HepG2 (cell line): Measurements from ENCODE around the gene CCDC144A. TPM values are rescaled to one million over a fixed set of nuclear protein-coding genes. Genes with fewer than 3 reads are reported as not detected.

Experiments
- BHLHE40 ChIP-seq: IDR thresholded peaks from 2 replicates; pipeline ENCODE4 v1.6.1; 2011; ENCODE audit warnings: low read length, improper control_type of control experiment
- CAMTA2 ChIP-seq: sonication (generic); formaldehyde crosslinking; IDR thresholded peaks from 2 replicates; pipeline ENCODE4 v1.4.0; 2020; ENCODE audit warnings: mild to moderate bottlenecking, missing genetic modification reagents, borderline replicate concordance
- EP300 ChIP-seq, 3 experiments: sonication (generic) in 1 of 3; formaldehyde crosslinking in 1 of 3; IDR thresholded peaks; 2 replicates each; pipeline versions ENCODE4 v1.5.1 to v1.6.1; 2011 to 2020; ENCODE audit warnings: low read depth in 2 of 3, low read length in 2 of 3, borderline replicate concordance in 1 of 3, improper control_type of control experiment in 1 of 3, mild to moderate bottlenecking in 1 of 3, missing genetic modification reagents in 1 of 3, moderate library complexity in 1 of 3
- GABPA ChIP-seq, 2 experiments: IDR thresholded peaks; 2 replicates each; pipeline ENCODE4 v1.6.1; 2011 to 2016; ENCODE audit warnings: low read depth in 2 of 2, low read length in 1 of 2, missing biosample characterization in 1 of 2, missing genetic modification characterization in 1 of 2
- SSRP1 ChIP-seq: IDR thresholded peaks from 2 replicates; pipeline ENCODE4 v1.6.1; 2016; ENCODE audit warnings: control low read depth
- THYN1 ChIP-seq: sonication (generic); formaldehyde crosslinking; IDR thresholded peaks from 2 replicates; pipeline ENCODE4 v1.8.1; 2023; ENCODE audit warnings: low read depth, mild to moderate bottlenecking, moderate library complexity, missing genetic modification reagents, borderline replicate concordance
- ZMYM4 ChIP-seq: sonication (generic); formaldehyde crosslinking; IDR thresholded peaks from 2 replicates; pipeline ENCODE4 v1.8.1; 2023; ENCODE audit warnings: mild to moderate bottlenecking, missing genetic modification reagents
- ZNF34 ChIP-seq: sonication (generic); formaldehyde crosslinking; IDR thresholded peaks from 2 replicates; pipeline ENCODE4 v1.4.0; 2020; ENCODE audit warnings: mild to moderate bottlenecking, missing genetic modification reagents, borderline replicate concordance
- ZNF350 ChIP-seq: sonication (generic); formaldehyde crosslinking; IDR thresholded peaks from 2 replicates; pipeline ENCODE4 v1.4.0; 2020; ENCODE audit warnings: mild to moderate bottlenecking, low read depth, missing genetic modification reagents, borderline replicate concordance
- ZNF761 ChIP-seq: sonication (generic); formaldehyde crosslinking; conservative IDR thresholded peaks from 2 replicates; pipeline ENCODE4 v1.4.0; 2020; ENCODE audit warnings: mild to moderate bottlenecking, missing genetic modification reagents
- ZNF780A ChIP-seq: sonication (generic); formaldehyde crosslinking; IDR thresholded peaks from 2 replicates; pipeline ENCODE4 v1.8.0; 2022; ENCODE audit warnings: mild to moderate bottlenecking, missing genetic modification reagents, moderate library complexity
- polyA plus RNA-seq, 8 experiments: library from polyadenylated mRNA; depleted of rRNA in 3 of 8; stranded (reverse) in 7 of 8; unstranded in 1 of 8; fragments of >200 nt; fragmentation: Illumina TruSeq in 4 of 8; extraction: Trizol in 4 of 8; gene quantifications; 2 replicates each; pipeline versions ENCODE4 v1.2.1 to v1.2.3, GENCODE V29; 2011 to 2016; ENCODE audit warnings: low read depth in 4 of 8, missing spikeins in 1 of 8, mixed read lengths in 1 of 8; ENCODE audit not compliant: insufficient read depth in 1 of 8
- total RNA-seq, 5 experiments: library from RNA; depleted of rRNA; stranded (reverse); fragments of >200 nt; fragmentation: Illumina TruSeq; extraction: Trizol; gene quantifications; 2 replicates each; pipeline ENCODE4 v1.2.3, GENCODE V29; 2016; ENCODE audit warnings: low read depth in 1 of 5
- TF ChIP-seq, protein P1 (sequence below): IDR thresholded peaks from 2 replicates; pipeline ENCODE4 v1.6.1; 2016; ENCODE audit warnings: control low read depth
- TF ChIP-seq, protein P2 (sequence below): sonication (generic); formaldehyde crosslinking; IDR thresholded peaks from 2 replicates; pipeline ENCODE4 v1.4.0; 2020; ENCODE audit warnings: missing genetic modification reagents
- TF ChIP-seq, protein P3 (sequence below): sonication (generic); formaldehyde crosslinking; IDR thresholded peaks from 2 replicates; pipeline ENCODE4 v1.4.0; 2020; ENCODE audit warnings: mild to moderate bottlenecking, missing genetic modification reagents
- TF ChIP-seq, protein P4 (sequence below): sonication (generic); formaldehyde crosslinking; conservative IDR thresholded peaks from 2 replicates; pipeline ENCODE4 v1.8.0; 2022; ENCODE audit warnings: mild to moderate bottlenecking, moderate library complexity, missing genetic modification reagents

CCDC144A gene
- total and polyA plus RNA-seq, 2 of the 13 experiments (the other 11 are each of a cell fraction or from before 2014, with no cell fraction given), result 0.09 TPM; not detected in 1

DNA sequence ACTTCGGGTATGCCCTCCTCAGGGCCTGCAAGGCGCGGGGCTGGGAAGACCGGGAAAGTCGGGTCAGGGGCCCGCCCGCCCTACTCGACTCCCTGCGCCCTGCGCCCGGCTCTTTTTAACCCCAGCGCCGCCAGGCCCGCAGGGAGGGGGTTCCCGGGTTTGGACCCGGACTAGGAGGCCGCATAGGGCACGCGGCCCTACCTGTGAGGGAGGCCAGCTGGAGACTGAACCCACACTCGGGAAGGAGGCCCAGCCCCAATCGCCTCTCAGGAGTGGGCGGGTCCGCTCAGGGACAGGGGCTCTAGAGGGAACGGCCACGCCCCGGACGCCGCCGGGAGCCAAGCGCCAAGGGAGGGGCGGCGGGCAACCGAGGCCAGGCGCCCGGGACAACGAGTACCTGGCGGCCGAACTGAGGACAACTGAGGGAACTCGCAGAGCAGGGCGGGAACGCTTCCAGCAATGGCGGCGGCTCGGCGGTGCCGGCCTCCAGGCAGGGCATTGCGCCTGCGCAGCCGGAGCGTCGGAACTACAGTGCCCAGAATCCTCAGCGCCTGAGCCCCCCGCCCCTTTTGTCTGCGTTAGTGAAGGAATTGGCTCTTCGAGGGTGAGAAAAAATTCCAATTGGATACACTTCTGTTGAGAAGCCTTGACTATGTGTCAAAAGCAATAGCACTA, 36.5 kb upstream of the CCDC144A start, which contains the start of gene ZNF624 (continued):
- no peak; the same call in 1 of the 2 replicates for TF ChIP-seq GABPA (IDR thresholded peaks at IDR 0.05; ENCODE audit: low read depth, low read length)
- peak; percentile 56 for TF ChIP-seq GABPA (CRISPR knock-in tag; IDR thresholded peaks at IDR 0.05; ENCODE audit: low read depth)
- no peak for TF ChIP-seq THYN1 (CRISPR knock-in tag)
- TF ChIP-seq BHLHE40, result 0 out of 2 replicates have a peak, but pooled peaks have one; percentile 17
- no peak for TF ChIP-seq SSRP1 (CRISPR knock-in tag)
- no peak for TF ChIP-seq ZNF780A
- no peak for TF ChIP-seq EP300 (IDR thresholded peaks at IDR 0.05; ENCODE audit: low read depth in 2 of 2, low read length in 2 of 2)
- TF ChIP-seq EP300 (CRISPR knock-in tag; IDR thresholded peaks at IDR 0.05; ENCODE audit: borderline replicate concordance), result no peak
- TF ChIP-seq, protein P1, sequence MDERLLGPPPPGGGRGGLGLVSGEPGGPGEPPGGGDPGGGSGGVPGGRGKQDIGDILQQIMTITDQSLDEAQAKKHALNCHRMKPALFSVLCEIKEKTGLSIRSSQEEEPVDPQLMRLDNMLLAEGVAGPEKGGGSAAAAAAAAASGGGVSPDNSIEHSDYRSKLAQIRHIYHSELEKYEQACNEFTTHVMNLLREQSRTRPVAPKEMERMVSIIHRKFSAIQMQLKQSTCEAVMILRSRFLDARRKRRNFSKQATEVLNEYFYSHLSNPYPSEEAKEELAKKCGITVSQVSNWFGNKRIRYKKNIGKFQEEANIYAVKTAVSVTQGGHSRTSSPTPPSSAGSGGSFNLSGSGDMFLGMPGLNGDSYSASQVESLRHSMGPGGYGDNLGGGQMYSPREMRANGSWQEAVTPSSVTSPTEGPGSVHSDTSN, result no peak
- peak; percentile 82; the same call in 1 of the 2 replicates for TF ChIP-seq ZNF350 (CRISPR knock-in tag)
- TF ChIP-seq, protein P2, sequence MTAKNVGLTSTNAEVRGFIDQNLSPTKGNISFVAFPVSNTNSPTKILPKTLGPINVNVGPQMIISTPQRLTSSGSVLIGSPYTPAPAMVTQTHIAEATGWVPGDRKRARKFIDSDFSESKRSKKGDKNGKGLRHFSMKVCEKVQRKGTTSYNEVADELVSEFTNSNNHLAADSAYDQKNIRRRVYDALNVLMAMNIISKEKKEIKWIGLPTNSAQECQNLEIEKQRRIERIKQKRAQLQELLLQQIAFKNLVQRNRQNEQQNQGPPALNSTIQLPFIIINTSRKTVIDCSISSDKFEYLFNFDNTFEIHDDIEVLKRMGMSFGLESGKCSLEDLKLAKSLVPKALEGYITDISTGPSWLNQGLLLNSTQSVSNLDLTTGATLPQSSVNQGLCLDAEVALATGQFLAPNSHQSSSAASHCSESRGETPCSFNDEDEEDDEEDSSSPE, result peak; percentile 88
- peak; percentile 87; the same call in 1 of the 2 replicates for TF ChIP-seq ZMYM4
- peak; percentile 85; the same call in 1 of the 2 replicates for TF ChIP-seq ZNF34 (CRISPR knock-in tag)
- TF ChIP-seq, protein P3, sequence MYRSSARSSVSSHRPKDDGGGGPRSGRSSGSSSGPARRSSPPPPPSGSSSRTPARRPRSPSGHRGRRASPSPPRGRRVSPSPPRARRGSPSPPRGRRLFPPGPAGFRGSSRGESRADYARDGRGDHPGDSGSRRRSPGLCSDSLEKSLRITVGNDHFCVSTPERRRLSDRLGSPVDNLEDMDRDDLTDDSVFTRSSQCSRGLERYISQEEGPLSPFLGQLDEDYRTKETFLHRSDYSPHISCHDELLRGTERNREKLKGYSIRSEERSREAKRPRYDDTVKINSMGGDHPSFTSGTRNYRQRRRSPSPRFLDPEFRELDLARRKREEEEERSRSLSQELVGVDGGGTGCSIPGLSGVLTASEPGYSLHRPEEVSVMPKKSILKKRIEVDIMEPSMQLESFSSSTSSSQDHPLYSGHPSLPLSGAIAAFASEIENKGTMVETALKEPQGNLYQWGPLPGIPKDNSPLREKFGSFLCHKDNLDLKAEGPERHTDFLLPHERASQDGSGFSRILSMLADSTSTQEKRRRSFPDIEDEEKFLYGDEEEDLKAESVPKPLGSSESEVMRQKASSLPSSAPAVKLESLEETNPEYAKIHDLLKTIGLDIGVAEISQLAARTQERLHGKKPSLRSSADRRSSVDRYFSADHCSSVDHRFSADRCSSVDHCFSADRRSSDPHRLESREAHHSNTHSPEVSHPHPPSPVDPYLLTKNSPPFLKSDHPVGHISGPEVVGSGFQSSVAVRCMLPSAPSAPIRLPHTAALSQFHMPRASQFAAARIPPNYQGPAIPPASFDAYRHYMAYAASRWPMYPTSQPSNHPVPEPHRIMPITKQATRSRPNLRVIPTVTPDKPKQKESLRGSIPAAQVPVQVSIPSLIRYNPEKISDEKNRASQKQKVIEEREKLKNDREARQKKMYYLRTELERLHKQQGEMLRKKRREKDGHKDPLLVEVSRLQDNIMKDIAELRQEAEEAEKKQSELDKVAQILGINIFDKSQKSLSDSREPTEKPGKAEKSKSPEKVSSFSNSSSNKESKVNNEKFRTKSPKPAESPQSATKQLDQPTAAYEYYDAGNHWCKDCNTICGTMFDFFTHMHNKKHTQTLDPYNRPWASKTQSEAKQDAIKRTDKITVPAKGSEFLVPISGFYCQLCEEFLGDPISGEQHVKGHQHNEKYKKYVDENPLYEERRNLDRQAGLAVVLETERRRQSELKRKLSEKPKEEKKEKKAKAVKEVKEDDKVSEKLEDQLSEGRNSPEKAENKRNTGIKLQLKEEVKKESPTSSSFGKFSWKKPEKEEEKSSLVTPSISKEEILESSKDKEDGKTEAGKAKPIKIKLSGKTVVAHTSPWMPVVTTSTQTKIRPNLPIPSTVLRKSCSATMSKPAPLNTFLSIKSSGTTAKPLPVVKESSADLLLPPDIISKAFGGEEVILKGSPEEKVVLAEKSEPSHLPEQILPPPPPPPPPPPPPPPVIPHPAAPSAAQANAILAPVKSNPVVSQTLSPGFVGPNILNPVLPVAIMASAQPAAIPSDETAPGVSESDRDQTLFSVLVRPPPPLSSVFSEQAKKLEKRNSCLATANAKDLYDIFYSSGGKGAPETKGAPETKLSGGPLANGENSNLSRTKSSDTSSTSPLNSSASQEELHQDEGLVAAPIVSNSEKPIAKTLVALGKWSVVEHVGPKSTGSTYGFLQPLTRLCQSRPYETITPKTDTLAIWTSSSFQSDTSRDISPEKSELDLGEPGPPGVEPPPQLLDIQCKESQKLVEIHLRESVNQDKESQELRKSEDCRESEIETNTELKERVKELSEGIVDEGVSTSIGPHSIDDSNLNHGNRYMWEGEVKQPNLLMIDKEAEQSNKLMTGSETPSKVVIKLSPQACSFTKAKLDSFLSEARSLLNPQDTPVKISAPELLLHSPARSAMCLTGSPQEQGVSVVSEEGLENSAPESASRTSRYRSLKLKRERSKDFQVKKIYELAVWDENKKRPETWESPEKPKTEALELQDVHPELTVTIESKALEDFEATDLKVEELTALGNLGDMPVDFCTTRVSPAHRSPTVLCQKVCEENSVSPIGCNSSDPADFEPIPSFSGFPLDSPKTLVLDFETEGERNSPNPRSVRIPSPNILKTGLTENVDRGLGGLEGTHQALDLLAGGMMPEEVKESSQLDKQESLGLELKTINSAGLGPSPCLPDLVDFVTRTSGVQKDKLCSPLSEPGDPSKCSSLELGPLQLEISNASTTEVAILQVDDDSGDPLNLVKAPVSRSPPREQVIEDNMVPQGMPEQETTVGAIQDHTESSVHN (CRISPR knock-in tag), result no peak
- 0 out of 2 replicates have a peak, but pooled peaks have one; percentile 72 for TF ChIP-seq ZNF761 (CRISPR knock-in tag)
- 0 out of 2 replicates have a peak, but pooled peaks have one; percentile 51 for TF ChIP-seq CAMTA2
- TF ChIP-seq, protein P4, sequence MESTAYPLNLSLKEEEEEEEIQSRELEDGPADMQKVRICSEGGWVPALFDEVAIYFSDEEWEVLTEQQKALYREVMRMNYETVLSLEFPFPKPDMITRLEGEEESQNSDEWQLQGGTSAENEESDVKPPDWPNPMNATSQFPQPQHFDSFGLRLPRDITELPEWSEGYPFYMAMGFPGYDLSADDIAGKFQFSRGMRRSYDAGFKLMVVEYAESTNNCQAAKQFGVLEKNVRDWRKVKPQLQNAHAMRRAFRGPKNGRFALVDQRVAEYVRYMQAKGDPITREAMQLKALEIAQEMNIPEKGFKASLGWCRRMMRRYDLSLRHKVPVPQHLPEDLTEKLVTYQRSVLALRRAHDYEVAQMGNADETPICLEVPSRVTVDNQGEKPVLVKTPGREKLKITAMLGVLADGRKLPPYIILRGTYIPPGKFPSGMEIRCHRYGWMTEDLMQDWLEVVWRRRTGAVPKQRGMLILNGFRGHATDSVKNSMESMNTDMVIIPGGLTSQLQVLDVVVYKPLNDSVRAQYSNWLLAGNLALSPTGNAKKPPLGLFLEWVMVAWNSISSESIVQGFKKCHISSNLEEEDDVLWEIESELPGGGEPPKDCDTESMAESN (CRISPR knock-in tag), result peak; percentile 73; the same call in 1 of the 2 replicates
